GM21390 (cell line): ENCODE results near the gene KIF18A.
"Not testable (repeated sequence)": the region's sequence is repeated elsewhere in the genome, so short reads cannot be mapped to it uniquely, and the experiment has no call there.

Source experiments
- ATAC-seq: cut with Tn5 transposase; IDR thresholded peaks from one replicate; pipeline ENCODE4 v1.9.1; 2021; ENCODE audit not compliant: unreplicated experiment

The KIF18A gene

DNA sequence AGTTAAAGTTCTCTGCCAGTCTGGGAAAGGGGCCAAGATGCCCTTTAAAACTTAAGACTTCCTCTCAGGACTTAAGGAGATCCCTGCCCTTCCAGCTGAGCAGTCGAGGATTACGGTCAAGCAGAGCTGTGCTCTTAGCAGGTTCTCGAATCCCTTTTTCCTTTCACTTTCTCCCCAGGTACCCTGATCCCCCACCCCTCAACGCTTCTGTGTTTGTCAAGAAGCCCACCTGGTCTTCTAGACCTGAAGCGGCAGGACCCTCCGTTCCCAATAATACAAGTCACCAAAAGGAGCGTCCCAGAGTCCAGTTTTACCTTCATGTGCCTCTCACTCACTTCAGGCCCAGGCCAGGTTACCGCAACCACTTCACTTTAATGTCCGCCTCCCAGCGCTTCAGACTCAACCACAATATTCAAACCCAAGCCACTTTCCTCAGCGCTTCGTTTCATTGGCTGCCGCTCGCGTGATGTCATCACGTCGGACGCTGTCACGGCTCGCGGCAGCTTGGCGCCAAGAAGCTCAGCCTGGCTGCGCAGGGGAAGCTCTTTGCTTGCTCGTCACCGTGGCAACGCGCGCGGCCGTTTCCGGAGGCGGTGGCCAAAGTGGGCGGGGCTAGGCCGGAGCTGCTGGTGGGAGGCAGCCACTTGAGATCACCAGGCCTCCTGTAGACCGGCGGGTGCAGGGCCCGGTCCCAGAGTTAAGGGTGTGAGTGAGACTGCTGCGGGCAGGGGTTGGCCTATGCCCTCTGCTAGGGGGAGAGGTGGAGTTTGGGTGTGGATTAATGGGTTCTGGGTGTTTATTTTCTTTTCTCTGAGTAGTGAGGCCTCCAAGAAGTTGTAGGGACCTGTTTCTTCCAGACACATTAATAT lies at the start of gene KIF18A, which contains the start of gene METTL15:
Gene KIF18A, minus strand, starts transcription at position 407 of the 869 bp plus-strand sequence. CDS start 10,209 bp downstream, outside the sequence.
Gene METTL15, plus strand, starts transcription at position 639 of the 869 bp plus-strand sequence. CDS start 4,947 bp downstream, outside the sequence.
- peak; percentile 92 for ATAC-seq

DNA sequence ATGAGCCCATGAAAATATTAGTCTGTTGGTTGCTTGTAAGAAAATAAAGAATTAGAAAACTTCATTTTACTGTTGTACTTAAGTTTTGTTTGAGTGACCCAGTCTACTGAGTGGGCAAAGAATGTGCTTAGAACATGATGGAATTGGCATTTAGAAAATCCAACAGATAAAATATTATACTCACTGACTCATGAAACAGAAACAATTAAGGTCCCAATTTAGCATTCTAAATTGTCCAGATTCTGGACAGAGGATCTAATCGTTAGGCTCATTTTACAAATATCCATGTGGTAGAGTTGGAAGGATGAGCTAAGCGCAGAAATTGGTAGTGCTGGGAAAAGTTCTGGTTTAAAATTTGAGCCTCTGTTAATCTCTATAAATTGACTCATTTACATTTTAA lies 45.6 kb upstream of the KIF18A start:
- ATAC-seq, result no peak

DNA sequence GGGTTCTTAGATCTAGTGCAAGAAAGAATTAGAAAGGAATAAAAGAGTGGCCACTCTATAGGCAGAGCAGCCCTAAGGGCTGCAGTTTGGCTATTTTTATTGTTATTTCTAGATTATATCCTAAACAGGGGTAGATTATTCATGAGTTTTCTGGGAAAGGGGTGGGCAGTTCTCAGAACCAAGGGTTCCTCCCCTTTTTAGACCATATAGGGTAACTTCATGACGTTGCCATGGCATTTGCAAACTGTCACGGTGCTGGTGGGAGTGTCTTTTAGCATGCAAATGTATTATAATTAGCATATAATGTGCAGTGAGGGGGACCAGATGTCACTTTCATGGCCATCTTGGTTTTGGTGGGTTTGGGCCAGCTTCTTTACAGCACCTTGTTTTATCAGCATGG lies 44.8 kb upstream of the KIF18A start:
- ATAC-seq, result no peak

DNA sequence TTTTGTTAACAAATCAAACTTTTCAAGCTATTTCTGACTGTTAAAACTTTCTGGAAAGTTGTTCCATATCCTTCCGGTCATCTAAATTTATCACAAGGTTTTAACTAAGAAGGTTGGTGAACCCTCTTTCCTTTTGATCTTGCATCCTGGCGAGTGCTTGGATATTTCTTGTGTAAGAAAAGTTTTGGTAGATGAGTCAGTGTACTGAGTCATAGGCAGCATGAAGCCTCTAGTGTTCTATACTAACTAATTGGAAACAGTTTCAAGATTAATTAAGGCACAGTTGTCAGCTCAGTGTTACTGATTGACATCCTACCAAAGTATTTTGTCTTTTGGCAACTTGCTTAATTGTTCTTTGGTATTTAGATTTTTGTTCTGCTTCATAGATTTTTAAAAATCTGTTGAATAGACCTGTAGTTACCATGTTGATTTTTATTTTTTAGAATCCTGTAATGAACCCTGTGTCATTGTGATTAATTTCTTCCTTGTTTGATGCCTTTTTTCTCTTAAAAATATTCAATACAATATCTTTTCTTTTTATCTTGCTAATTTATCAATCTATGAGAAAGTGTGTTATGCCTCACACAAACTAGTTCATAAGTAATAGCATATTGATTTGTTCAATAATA lies 38.3 kb upstream of the KIF18A start:
- ATAC-seq, result no peak

DNA sequence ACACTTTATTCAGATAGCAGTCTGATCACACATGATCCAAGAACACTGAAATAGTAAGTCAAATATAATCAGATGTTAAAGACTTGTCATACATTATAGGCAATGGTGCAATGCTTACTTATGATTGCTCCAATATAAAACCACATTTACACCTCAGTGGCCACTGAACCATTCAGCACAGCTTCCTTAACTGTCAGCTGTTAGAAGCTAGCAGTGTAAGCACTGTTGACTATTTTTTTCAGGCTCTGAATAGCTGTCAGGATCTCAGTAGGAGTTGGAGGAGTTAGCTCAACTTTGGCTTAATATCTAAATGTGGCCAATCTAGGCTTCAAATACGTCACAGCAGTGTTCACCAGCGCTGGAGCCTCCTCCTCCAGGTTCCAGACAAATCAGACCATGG lies 36.9 kb upstream of the KIF18A start:
- no peak for ATAC-seq

DNA sequence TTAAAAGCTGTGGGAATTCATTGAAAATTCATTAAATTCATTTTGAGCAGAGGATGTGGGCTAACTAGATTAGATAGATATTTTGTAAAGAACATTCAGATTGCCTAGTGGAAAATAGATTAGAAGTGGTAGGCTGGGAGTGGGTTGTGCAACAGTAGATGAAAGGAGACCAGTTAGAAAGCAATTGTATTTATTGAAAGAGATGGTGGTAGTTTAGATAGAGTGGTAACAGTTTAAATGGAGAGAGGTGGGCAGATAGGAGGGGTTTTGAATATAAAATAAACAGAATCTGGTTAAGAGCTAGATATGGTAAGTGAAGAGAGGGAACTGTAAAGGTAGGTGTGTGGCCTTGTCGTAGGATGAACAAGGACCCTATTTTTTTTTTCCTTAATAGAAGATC lies 34.8 kb upstream of the KIF18A start:
- no peak for ATAC-seq

DNA sequence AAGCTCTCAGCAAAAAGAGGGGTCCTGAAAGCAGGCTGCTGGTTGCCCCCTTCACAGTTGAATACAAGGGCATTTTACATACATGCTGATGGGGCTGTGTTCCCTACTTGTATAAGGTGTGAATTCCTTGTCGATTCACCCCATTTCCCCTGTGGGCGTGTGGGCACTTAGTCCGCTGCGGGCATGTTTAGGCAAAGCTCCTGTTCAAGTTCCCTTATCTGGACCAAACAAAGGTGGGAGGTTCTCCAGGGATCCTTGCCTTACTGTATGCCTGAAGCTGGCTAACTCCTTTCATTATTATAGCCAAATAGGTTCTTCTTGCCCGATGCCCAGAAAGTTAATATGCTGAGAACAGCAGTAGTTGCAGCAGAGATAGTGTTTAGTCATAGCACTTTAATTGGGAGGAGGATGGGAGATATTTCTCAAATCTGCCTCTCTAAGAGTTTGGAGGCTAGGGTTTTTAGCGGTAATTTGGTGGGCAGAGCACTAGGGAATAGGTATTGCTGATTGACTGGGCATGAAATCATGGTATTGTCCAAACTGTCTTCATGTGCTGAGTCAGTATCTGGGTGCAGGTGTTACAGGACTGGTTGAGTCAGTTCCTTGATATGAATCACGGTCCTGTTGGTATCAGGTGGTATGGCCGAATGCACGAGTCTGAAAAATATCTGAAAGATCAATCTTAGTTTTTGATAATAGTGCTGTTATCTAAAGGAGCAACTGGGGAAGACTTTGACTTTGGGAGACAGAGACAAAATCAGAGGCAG lies 32.9 kb upstream of the KIF18A start:
- no peak for ATAC-seq

DNA sequence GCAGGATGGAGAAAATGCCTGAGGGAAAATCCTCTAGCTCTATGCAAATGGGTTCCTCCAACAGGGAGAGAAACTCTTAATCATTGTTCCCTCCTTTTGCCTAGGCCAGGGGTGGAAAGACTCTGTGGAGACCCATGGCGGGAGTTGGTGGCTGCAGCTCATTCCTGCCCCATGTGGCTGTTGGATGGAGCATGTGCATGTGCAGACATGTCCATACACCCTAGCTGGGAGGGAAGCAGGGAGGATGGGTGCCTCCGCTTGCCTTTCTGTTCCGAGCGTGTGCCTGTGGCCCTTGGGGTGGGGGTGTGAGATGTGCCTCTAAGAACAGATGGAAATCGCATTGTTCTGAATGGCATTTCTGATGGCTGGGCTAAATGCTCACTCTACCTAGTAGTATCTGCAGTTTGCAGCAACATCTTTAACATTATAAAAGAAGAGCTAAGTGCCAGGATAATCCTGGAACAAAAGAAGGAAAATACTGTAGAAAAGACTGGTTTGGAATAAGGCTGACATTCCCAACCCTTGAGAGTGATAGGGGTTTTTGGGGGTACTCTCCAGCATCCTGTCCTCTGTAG lies 32.0 kb upstream of the KIF18A start:
- no peak for ATAC-seq

DNA sequence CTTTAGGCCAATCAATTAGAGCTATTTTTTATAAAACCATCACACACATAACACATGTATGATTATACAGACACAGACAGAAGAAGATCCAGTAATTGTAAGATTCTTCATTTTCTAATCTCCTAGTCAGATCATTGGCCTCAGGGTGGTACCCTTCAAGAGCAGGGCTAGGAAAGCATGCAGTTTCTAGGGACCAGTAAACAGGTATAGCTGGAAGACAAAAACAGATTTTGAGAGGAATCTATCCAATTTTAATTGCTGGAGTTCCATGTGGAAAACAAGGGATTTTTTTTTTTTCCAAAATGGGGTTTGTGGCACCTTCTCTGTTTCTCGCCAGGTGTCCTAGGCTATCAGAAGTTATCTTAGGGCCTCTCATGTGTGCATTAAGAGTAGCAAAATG lies 29.9 kb upstream of the KIF18A start:
- no peak for ATAC-seq

DNA sequence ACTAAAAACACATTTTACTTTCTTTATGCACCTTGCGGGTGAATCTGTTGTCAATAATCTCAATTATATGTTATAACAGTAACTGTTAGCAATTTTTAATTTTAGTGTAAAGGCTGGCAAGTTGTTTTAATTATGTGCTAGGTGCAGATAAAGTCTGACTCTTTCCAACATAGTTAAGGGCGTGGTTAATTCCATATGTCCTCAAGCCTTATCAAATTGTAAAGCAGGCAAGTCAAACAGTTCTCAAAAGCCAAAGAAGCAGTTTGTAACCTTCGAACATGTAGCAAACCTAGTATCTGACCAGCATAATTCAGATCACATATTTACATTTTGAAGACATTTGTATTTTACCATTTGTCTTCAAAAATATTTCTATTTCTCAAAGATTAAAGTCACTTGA lies 29.4 kb upstream of the KIF18A start:
- no peak for ATAC-seq

DNA sequence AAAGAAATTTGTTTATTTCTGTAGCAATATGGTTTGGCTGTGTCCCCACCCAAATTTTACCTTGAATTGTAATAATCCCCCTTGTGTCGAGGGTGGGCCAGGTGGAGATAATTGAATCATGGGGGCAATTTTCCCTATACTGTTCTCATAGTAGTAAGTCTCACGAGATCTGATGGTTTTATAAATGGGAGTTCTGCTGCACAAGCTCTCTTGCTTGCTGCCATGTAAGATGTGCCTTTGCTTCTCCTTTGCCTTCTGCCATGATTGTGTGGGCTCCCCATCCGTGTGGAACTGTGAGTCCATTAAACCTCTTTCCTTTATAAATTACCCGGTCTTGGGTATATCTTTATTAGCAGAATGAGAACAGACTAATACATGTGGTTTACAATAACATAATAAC lies 28.2 kb upstream of the KIF18A start:
- ATAC-seq, result not testable (repeated sequence)

DNA sequence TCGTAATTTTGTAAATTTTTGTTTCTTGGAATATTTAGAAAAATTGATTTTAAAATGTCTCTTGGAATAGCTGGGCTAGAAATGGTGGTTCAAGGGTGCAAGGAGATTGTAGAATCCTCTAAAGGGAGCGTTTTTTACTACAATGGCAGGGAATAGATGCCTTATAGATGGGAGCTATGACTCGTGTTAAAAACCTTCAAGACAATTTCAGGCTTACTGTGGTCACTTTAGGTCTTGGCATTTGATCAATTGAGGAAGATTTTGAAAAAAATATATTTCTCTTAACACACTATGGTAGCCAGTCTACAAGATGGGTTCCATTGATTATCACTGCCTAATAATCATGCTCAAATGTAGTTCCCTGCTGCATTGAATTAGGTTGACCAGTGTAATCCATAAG lies 25.2 kb upstream of the KIF18A start:
- ATAC-seq, result no peak

DNA sequence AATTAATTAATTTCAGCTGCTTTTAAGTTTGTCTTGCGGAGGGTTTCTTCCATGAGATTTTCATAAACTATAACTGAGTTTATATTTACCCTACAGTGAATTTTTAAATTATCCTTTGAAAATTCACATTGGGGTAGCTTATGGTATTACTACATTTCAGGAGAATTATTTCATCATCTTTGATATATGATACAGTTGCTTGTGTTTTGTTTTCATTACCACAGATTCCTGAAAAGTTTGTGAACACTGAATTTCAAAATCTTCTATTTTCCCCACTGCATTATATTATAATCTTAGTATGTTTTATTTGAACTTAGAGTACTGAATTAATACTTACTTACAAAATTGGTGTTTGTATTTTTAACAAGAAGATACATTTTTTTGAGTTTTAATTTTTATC lies 24.6 kb upstream of the KIF18A start:
- no peak for ATAC-seq

DNA sequence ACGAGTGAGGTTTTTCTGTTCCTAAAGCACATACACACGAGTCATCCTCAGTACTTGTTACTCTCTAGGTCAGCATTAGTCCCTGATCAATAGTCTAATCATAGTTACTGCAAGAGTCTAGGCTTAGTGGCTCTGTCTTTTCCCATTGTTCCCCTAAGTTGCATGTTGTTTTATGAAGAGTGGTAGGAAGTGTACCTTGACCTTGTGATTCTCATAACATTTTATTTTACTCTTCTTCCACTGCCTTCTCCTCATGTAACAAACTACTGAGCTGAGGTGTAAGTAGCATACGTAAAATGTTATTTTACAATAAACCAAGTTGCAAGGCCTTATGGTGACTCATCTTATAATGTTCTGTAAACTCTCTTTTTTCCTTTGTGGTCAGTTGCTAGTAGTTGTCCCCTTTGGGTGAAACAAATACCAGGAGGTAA lies 15.2 kb upstream of the KIF18A start:
- ATAC-seq, result no peak

DNA sequence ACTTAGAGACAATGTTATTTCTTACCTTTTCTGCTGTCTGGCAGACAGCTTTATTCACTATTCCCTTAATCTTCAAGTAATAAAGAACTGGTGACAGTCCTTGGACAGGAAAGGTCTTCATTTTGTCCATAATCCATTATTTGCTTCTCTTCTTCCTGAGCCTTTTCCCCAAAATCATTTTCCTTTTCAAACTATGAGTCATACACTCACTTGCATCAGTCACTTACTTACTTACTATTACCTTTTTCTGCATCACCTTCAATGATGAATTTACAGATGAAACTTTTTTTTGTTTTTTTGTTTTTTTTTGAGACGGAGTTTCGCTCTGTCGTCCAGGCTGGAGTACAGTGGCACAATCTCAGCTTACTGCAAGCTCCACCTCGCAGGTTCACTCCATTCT lies 9.8 kb upstream of the KIF18A start:
- ATAC-seq, result no peak

DNA sequence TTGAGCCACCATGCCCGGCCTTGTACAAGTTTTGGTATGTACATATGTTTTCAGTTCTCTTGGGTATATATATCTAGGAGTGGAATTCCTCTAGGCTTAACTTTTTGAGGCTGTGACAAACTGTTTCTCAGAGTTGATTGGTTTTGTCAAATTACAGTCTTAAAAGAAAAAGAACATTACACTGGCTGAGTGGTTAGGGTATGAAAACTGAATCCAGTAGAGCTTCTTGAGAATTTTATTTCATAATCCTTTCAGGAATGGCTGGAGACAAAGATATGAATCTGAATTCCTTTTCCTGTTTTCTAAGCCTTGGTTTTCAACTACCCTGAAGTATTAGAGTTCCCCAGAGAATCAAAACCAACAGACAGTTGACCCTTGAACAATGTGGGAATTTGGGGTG lies 6.8 kb upstream of the KIF18A start:
- no peak for ATAC-seq

DNA sequence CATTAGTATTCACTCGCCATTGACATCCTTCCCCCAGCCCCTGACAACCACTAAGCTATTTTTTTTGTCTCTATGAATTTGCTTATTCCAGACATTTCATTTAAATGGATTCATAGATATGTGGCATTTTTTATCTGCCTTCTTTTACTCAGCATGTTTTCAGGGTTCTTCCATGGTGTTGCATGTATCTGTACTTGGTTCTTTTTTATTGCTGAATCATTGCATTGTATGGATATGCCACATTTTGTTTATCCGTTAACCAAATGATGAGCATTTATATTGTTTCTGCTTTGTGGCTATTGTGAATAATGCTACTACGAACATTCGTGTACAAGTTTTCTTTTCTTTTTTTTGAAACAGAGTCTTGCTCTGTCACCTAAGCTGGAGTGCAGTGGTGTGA lies 6.2 kb upstream of the KIF18A start:
- no peak for ATAC-seq

DNA sequence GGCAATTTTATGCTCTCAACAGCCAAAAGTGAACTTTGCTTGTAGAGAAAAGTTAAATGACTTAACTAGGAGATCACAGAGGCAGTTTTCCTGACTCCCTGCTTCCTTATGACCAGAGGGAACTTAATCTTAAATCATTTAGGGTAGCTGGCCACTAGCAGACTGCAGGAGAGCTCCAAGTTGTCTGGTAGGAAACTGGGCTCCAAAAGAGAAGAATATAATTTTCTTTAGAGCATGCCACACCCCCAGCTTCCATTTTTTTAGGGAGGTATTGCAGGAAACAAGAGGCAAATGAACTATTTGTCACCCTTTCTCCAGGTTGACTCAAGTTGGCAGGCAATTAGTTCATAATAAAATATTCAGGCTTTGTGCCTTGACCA lies 2.9 kb upstream of the KIF18A start:
- no peak for ATAC-seq

DNA sequence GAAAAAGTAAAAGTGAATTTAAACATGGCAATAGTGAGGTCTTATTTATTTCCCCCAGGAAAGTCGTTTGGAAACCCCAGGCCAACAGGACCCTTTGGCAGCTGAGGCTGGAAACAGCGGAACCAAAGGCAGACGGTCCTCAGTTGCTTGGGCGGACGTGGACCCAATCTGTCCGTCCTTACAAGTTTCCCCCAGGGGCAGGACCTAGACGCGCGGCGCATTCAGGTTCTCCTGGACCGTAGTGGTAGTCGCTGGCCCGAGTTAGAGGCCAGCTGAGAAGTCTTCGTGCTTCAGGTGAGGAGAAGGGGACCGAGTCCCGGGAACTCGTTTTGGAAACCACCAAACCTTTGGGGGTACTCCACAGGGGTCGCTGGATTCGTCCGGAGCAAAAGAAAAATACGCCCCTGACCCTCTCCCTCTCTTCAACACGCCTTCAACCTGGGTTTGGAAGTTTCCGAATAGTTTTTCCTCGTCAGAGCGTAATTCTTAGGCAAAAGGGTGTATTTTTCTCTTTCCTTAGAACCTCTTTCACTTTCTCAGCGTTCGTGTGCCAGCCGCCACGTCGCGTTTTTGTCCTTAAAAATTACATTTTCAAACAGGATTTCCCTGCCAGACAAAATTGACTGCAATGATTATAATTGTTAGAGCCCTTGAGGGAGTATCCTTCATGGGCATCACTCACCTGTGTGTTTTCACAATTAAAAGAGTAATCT lies 2.3 kb upstream of the KIF18A start:
- ATAC-seq, result peak; percentile 36

DNA sequence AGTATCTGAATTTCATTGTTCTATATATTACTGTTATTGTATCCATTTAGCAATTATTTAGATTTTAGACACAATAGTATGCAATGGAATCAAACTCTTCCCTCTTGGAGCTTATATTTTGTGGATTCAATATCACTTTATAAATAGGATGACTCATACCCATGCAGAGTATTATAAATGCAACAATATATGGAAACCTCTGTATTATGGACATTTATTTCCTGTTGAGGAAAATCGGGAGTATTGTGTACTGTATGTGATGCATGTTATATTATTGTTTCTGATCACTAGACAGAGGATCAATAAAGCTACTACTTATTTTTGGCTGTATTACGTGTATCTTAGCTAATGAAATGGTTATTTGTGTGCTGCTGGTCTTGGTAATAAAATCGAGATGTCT lies 1.0 kb upstream of the KIF18A start:
- no peak for ATAC-seq
